Inferior parietal cortex (tissue), 1 donor: ENCODE data around the gene BLOC1S3.
A peak's percentile ranks its signal among the peaks of the same experiment; 100 is the strongest.

ENCODE experiments used
- DNase-seq: peaks from one replicate; pipeline ENCODE4 v3.0.0-alpha.2; 2016; ENCODE audit errors: extremely low spot score

Gene BLOC1S3

GRCh38 chr19:45146251-45146650 is 32.3 kb upstream of the BLOC1S3 start:
- no peak for DNase-seq

- no peak for DNase-seq
Observed at GRCh38 chr19:45146741-45147205, 31.8 kb upstream of the BLOC1S3 start.

- no peak for DNase-seq
Observed at GRCh38 chr19:45147835-45148676, 30.5 kb upstream of the BLOC1S3 start.

- no peak for DNase-seq
Observed at GRCh38 chr19:45149129-45149528, 29.5 kb upstream of the BLOC1S3 start.

GRCh38 chr19:45150180-45150579 is 28.4 kb upstream of the BLOC1S3 start:
- DNase-seq, result no peak

- DNase-seq, result no peak
Observed at GRCh38 chr19:45150751-45151281, 27.8 kb upstream of the BLOC1S3 start.

- no peak for DNase-seq
Observed at GRCh38 chr19:45151320-45151719, 27.3 kb upstream of the BLOC1S3 start.

GRCh38 chr19:45151821-45152503 is 26.6 kb upstream of the BLOC1S3 start:
- DNase-seq, result no peak

GRCh38 chr19:45152504-45153338 is 25.9 kb upstream of the BLOC1S3 start:
- no peak for DNase-seq

GRCh38 chr19:45153339-45154063 is 25.1 kb upstream of the BLOC1S3 start:
- peak; percentile 27 for DNase-seq

GRCh38 chr19:45154064-45154827 is 24.3 kb upstream of the BLOC1S3 start:
- no peak for DNase-seq

GRCh38 chr19:45156011-45156630 is 22.5 kb upstream of the BLOC1S3 start:
- no peak for DNase-seq

GRCh38 chr19:45156751-45157150 is 21.8 kb upstream of the BLOC1S3 start:
- no peak for DNase-seq

GRCh38 chr19:45158503-45159209 is 19.9 kb upstream of the BLOC1S3 start:
- DNase-seq, result no peak

GRCh38 chr19:45159210-45159970 is 19.2 kb upstream of the BLOC1S3 start:
- no peak for DNase-seq

GRCh38 chr19:45159971-45160324 is 18.6 kb upstream of the BLOC1S3 start:
- DNase-seq, result no peak

- no peak for DNase-seq
Observed at GRCh38 chr19:45160870-45161737, 17.5 kb upstream of the BLOC1S3 start, which contains the start of gene NKPD1. Gene NKPD1, minus strand, starts transcription at chr19:45160982. Its CDS starts 832 bp downstream, at chr19:45160150.
